Measurements from ENCODE around the gene PAX2. TPM values are rescaled to one million over a fixed set of nuclear protein-coding genes. Genes with fewer than 3 reads are reported as not detected.

Gene PAX2
- total RNA-seq, 3 donors from 2014 or later = under 0.01 TPM; not detected in 2

DNA sequence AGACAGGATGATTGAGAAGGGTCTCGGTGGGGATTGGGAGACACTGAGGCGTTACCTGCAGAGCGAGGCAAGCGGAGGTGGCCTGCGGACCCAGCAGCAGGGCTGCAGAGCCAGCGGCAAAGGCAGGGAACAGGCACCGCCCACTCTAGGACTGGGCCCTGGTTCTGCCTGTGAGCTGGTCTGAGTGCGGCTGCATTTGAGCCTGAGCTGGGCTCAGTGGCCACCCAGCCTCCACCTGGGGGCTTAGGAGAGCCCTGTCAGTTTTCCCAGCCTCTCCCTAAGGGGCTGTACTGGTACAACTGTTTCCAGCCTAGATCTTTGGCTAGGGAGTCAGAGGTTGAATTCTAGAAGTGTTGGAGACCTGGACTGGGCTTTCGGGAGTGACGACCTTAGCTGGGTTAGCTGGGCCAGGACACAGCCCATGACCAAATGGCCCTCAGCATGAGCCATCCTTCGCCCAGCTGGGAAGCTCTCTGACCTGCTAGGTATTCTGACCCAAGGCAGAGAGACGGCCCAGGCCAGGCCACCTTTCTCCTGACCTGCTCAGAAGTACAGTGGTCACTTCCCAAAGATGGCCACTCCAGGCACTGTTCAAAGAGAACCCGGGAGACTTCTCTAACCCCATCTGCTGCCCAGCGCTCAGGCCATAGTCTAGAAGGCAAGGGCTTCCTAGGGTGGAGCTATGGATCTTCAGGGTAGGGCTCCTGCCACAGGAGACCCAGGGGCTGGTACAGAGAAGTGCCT is 64.9 kb downstream of the PAX2 start:
- Histone ChIP-seq H3K4me1 (no peaks in the 10 kb centered on the region), H3K36me3 (no peaks in the 10 kb centered on the region), H3K4me3 (no peak overlapping the region), H3K9me3 (no peaks in the 10 kb centered on the region), H3K27ac (no peak overlapping the region), H3K27me3 (peaks cover 0 to 79% of the 10 kb centered on the region in 2 donors)
- intact Hi-C loops (cut with DNase I; ENCODE audit: low total_unique reads) = no loop called here
- DNase-seq (ENCODE audit: low spot score in 2 of 2) = no peak
- no peak for TF ChIP-seq POLR2AphosphoS5 (IDR thresholded peaks at IDR 0.05)
- no peak for TF ChIP-seq CTCF (IDR thresholded peaks at IDR 0.05)
- TF ChIP-seq POLR2A (IDR thresholded peaks at IDR 0.05) = no peak

GRCh38 chr10:100810835-100811116 is 65.4 kb downstream of the PAX2 start:
- Histone ChIP-seq H3K4me1 (no peaks in the 10 kb centered on the region), H3K27me3 (peaks cover 0 to 80% of the 10 kb centered on the region in 2 donors)

GRCh38 chr10:100811261-100811660 is 65.9 kb downstream of the PAX2 start:
- H3K27me3 ChIP-seq = peaks cover 0 to 77% of the 10 kb centered on the region in 2 donors
- no peak overlapping the region for H3K27ac ChIP-seq
- DNase-seq (ENCODE audit: low spot score in 2 of 2) = no peak
- intact Hi-C loops (cut with DNase I; ENCODE audit: low total_unique reads) = no loop called here
- no peaks in the 10 kb centered on the region for H3K9me3 ChIP-seq
- no peaks in the 10 kb centered on the region for H3K36me3 ChIP-seq
- H3K4me1 ChIP-seq = no peaks in the 10 kb centered on the region
- TF ChIP-seq POLR2A (IDR thresholded peaks at IDR 0.05) (no peak), POLR2AphosphoS5 (IDR thresholded peaks at IDR 0.05) (no peak), CTCF (IDR thresholded peaks at IDR 0.05) (no peak)
- H3K4me3 ChIP-seq = no peak overlapping the region

More at GRCh38 chr10:100810835-100811116, 65.4 kb downstream of the PAX2 start:
- Histone ChIP-seq H3K27ac (no peak overlapping the region), H3K9me3 (no peaks in the 10 kb centered on the region), H3K4me3 (no peak overlapping the region), H3K36me3 (no peaks in the 10 kb centered on the region)
- DNase-seq (ENCODE audit: low spot score in 2 of 2) = no peak
- TF ChIP-seq POLR2AphosphoS5 (IDR thresholded peaks at IDR 0.05) = no peak
- TF ChIP-seq POLR2A (IDR thresholded peaks at IDR 0.05) = no peak
- no peak for TF ChIP-seq CTCF (IDR thresholded peaks at IDR 0.05)
- intact Hi-C loops (cut with DNase I; ENCODE audit: low total_unique reads) = no loop called here

DNA sequence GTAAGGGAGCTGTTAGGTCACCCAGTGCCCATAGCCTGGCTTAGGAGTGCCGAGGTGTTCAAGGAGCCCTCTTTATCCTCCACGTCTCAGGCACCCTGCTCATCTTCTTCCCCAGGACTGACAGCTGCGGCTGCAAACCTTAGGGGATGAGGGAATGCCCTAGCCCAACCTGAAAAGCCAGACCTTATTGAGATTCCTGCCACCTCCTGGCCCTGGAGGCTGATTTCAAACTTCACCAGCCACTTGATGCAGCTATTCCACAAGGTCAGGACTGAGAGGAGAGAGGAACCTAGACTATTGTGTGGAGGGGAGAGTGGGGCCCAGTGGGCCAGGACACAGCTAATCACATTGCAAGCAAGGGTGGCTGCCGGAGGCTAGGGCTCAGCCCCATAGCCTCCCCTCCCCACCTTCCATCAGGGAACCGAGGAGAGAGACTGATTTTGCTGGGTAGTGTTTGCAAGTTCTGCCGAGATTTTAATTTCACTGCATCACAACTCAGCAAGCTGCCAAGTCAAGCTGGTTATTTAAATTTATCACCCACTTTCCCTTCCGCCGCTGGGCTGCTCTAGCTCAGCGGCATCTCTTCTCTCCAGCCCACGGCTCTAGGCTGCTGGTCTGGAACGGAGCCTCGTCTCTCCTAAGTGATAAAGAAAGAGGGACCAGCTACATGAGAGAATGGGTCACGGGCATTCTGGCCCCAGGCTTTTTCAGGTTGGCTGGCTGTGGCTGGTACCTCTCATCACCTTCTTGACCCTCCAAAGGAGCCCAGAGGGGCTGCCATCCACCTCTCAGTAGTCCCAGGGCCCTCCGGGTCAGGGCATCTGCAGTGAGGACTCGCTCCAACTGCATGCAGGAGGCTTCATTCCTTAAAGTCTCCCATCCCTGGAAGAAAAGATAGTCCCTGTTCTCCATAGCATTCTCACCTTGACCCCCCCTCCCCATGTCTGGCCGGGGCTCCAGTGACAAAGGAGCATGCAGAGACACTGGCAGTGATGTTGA is 66.7 kb downstream of the PAX2 start:
- H3K27ac ChIP-seq = no peak overlapping the region
- H3K27me3 ChIP-seq = peaks cover 0 to 75% of the 10 kb centered on the region in 2 donors
- intact Hi-C loops (cut with DNase I; ENCODE audit: low total_unique reads) = no loop called here
- no peak overlapping the region for H3K4me3 ChIP-seq
- TF ChIP-seq CTCF (IDR thresholded peaks at IDR 0.05) (no peak), POLR2AphosphoS5 (IDR thresholded peaks at IDR 0.05) (no peak), POLR2A (IDR thresholded peaks at IDR 0.05) (no peak)
- no peaks in the 10 kb centered on the region for H3K9me3 ChIP-seq
- H3K4me1 ChIP-seq = no peaks in the 10 kb centered on the region
- no peak for DNase-seq (ENCODE audit: low spot score in 2 of 2)
- H3K36me3 ChIP-seq = no peaks in the 10 kb centered on the region

DNA sequence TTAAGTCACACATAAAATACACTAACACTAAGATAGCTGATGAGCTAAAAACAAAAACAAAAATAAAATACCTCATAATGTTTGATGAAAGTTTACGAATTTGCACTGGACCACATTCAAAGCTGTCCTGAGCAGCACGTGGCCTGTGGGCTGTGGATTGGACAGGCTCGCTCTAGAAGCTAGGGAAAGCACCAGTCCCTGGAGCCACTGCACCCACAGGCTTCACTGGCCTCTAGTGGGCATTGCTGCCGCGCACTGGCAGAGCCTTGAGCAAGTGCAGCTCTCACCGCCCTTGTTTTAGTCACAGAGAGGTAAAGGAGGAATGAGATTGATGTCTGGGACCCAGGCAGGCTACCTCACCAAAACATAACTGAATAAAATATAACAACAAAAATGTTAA is 67.6 kb downstream of the PAX2 start:
- Histone ChIP-seq H3K27me3 (peaks cover 0 to 76% of the 10 kb centered on the region in 2 donors), H3K36me3 (no peaks in the 10 kb centered on the region), H3K27ac (no peak overlapping the region), H3K4me3 (no peak overlapping the region), H3K4me1 (no peaks in the 10 kb centered on the region), H3K9me3 (no peaks in the 10 kb centered on the region)
- TF ChIP-seq POLR2A (IDR thresholded peaks at IDR 0.05) (no peak), CTCF (IDR thresholded peaks at IDR 0.05) (no peak), POLR2AphosphoS5 (IDR thresholded peaks at IDR 0.05) (no peak)
- DNase-seq (ENCODE audit: low spot score in 2 of 2) = no peak
- intact Hi-C loops (cut with DNase I; ENCODE audit: low total_unique reads) = no loop called here
